H9 (cell line): ENCODE data around the gene MYADM. TPM values are rescaled to one million over a fixed set of nuclear protein-coding genes. Genes with fewer than 3 reads are reported as not detected.
A peak's percentile ranks its signal among the peaks of the same experiment; 100 is the strongest.

Source experiments
- DNase-seq: peaks from one replicate; pipeline ENCODE4 v3.0.0-alpha.2; 2017
- H2AFZ ChIP-seq: one replicate; pipeline ENCODE4 v1.6.1; 2013; ENCODE audit warnings: mild to moderate bottlenecking, low read length, control low read depth, moderate library complexity
- H2AK5ac ChIP-seq: 2 replicates; pipeline ENCODE4 v1.6.1; 2013; ENCODE audit warnings: low read length, control low read depth, mixed read lengths; ENCODE audit not compliant: insufficient read length
- H2BK120ac ChIP-seq: one replicate; pipeline ENCODE4 v1.6.1; 2013; ENCODE audit warnings: low read depth, mild to moderate bottlenecking, low read length, control low read depth, inconsistent platforms; ENCODE audit not compliant: poor library complexity, severe bottlenecking
- H2BK12ac ChIP-seq: 2 replicates; pipeline ENCODE4 v1.6.1; 2013; ENCODE audit warnings: low read length, control low read depth, mixed read lengths, low read depth; ENCODE audit not compliant: insufficient read length
- H2BK15ac ChIP-seq: 2 replicates; pipeline ENCODE4 v1.6.1; 2013; ENCODE audit warnings: low read depth, low read length, control low read depth
- H2BK20ac ChIP-seq: one replicate; pipeline ENCODE4 v1.6.1; 2013; ENCODE audit warnings: low read depth, mild to moderate bottlenecking, low read length, control low read depth, inconsistent platforms; ENCODE audit not compliant: poor library complexity, severe bottlenecking
- H2BK5ac ChIP-seq: 2 replicates; pipeline ENCODE4 v1.6.1; 2013; ENCODE audit warnings: low read length, control low read depth, mixed read lengths; ENCODE audit not compliant: insufficient read length
- H3K14ac ChIP-seq: 2 replicates; pipeline ENCODE4 v1.6.1; 2013; ENCODE audit warnings: low read length, control low read depth; ENCODE audit not compliant: insufficient read depth
- H3K18ac ChIP-seq: 2 replicates; pipeline ENCODE4 v1.6.1; 2013; ENCODE audit warnings: low read depth, mild to moderate bottlenecking, mixed read lengths, low read length, control low read depth; ENCODE audit not compliant: insufficient read length
- H3K23ac ChIP-seq: 2 replicates; pipeline ENCODE4 v1.6.1; 2013; ENCODE audit warnings: low read length, control low read depth, mixed read lengths, low read depth; ENCODE audit not compliant: insufficient read length
- H3K23me2 ChIP-seq: 2 replicates; pipeline ENCODE4 v1.6.1; 2013; ENCODE audit warnings: low read depth, mild to moderate bottlenecking, mixed read lengths, low read length, control low read depth; ENCODE audit not compliant: insufficient read length, poor library complexity, severe bottlenecking
- H3K27ac ChIP-seq: 2 replicates; pipeline ENCODE4 v1.5.1; 2013; ENCODE audit warnings: low read length, control low read depth, mixed read lengths, low read depth; ENCODE audit not compliant: insufficient read length
- H3K27me3 ChIP-seq: 2 replicates; pipeline ENCODE4 v1.6.1; 2013; ENCODE audit warnings: low read length, control low read depth, inconsistent platforms; ENCODE audit not compliant: insufficient read depth
- H3K4ac ChIP-seq: 2 replicates; pipeline ENCODE4 v1.6.1; 2013; ENCODE audit warnings: low read depth, mild to moderate bottlenecking, control low read depth, inconsistent platforms, low read length, moderate library complexity
- H3K4me1 ChIP-seq: 2 replicates; pipeline ENCODE4 v1.6.1; 2013; ENCODE audit warnings: low read length, control low read depth, inconsistent platforms; ENCODE audit not compliant: insufficient read depth
- H3K4me2 ChIP-seq: 2 replicates; pipeline ENCODE4 v1.6.1; 2013; ENCODE audit warnings: low read length, control low read depth, mixed read lengths; ENCODE audit not compliant: insufficient read length, insufficient read depth
- H3K56ac ChIP-seq: 2 replicates; pipeline ENCODE4 v1.6.1; 2013; ENCODE audit warnings: low read depth, mild to moderate bottlenecking, mixed read lengths, low read length, control low read depth; ENCODE audit not compliant: insufficient read length
- H3K79me1 ChIP-seq: 2 replicates; pipeline ENCODE4 v1.6.1; 2013; ENCODE audit warnings: low read depth, mild to moderate bottlenecking, moderate library complexity, low read length, control low read depth, inconsistent platforms; ENCODE audit not compliant: insufficient read depth, poor library complexity, severe bottlenecking
- H3K79me2 ChIP-seq: 2 replicates; pipeline ENCODE4 v1.6.1; 2013; ENCODE audit warnings: low read length, control low read depth, inconsistent platforms; ENCODE audit not compliant: insufficient read depth
- H3K9ac ChIP-seq: 2 replicates; pipeline ENCODE4 v1.6.1; 2013; ENCODE audit warnings: low read length, control low read depth, mixed read lengths; ENCODE audit not compliant: insufficient read length; ENCODE audit errors: extremely low read depth
- H3K9me3 ChIP-seq: one replicate; pipeline ENCODE4 v1.6.1; 2013; ENCODE audit warnings: low read depth, low read length, inconsistent platforms; ENCODE audit not compliant: control insufficient read depth
- H3T11ph ChIP-seq: one replicate; pipeline ENCODE4 v1.6.1; 2013; ENCODE audit warnings: mild to moderate bottlenecking, low read length, control low read depth, inconsistent platforms
- H4K20me1 ChIP-seq: one replicate; pipeline ENCODE4 v1.6.1; 2013; ENCODE audit not compliant: control insufficient read depth, insufficient read length, insufficient read depth
- H4K5ac ChIP-seq: 2 replicates; pipeline ENCODE4 v1.6.1; 2013; ENCODE audit warnings: low read depth, mild to moderate bottlenecking, mixed read lengths, low read length, control low read depth; ENCODE audit not compliant: insufficient read length
- H4K8ac ChIP-seq: replicated peaks from 2 replicates; pipeline ENCODE4 v1.6.1; 2013; ENCODE audit warnings: low read length, control low read depth, mixed read lengths, low read depth; ENCODE audit not compliant: insufficient read length
- H4K91ac ChIP-seq: 2 replicates; pipeline ENCODE4 v1.6.1; 2013; ENCODE audit warnings: low read depth, mild to moderate bottlenecking, moderate library complexity, mixed read lengths, low read length, control low read depth; ENCODE audit not compliant: insufficient read length
- H3K27ac Mint-ChIP-seq, 3 experiments: 2 replicates in 2 of 3; 3 replicates in 1 of 3; pipeline ENCODE4 v1.8.0; 2020 to 2021; ENCODE audit warnings: mixed read lengths in 3 of 3, mild to moderate bottlenecking in 1 of 3, moderate library complexity in 1 of 3
- H3K27me3 Mint-ChIP-seq: 2 replicates; pipeline ENCODE4 v1.8.0; 2021; ENCODE audit warnings: low read depth, mild to moderate bottlenecking, moderate library complexity, mixed read lengths
- H3K36me3 Mint-ChIP-seq, 3 experiments: 2 replicates in 2 of 3; 3 replicates in 1 of 3; pipeline ENCODE4 v1.8.0; 2020 to 2021; ENCODE audit warnings: low read depth in 3 of 3, mixed read lengths in 3 of 3; ENCODE audit not compliant: insufficient read depth in 1 of 3
- H3K4me1 Mint-ChIP-seq, 2 experiments: 2 replicates each; pipeline ENCODE4 v1.8.0; 2020; ENCODE audit warnings: mixed read lengths in 2 of 2
- H3K4me3 Mint-ChIP-seq, 2 experiments: 2 replicates in 1 of 2; 3 replicates in 1 of 2; pipeline ENCODE4 v1.8.0; 2020 to 2021; ENCODE audit warnings: mild to moderate bottlenecking in 2 of 2, mixed read lengths in 2 of 2, moderate library complexity in 1 of 2
- H3K9me3 Mint-ChIP-seq, 2 experiments: 2 replicates in 1 of 2; 3 replicates in 1 of 2; pipeline ENCODE4 v1.8.0; 2020; ENCODE audit warnings: mild to moderate bottlenecking in 2 of 2, mixed read lengths in 2 of 2, moderate library complexity in 1 of 2
- WGBS: extraction: QIAGEN DNeasy Blood & Tissue Kit; methylation state at CpG from one replicate; pipeline ENCODE4 v1.1.7; 2013; ENCODE audit warnings: missing lambda C conversion rate, low lambda C conversion rate, mixed read lengths; ENCODE audit not compliant: insufficient read length; ENCODE audit errors: extremely low coverage; 5-methylcytosine and 5-hydroxymethylcytosine counted together
- total RNA-seq: library from RNA; stranded (reverse); gene quantifications from 2 replicates; pipeline ENCODE4 v1.2.1, GENCODE V29; 2021
- TF ChIP-seq, protein P1 (sequence below): fragments of 200-600 bp; sonication (generic); conservative IDR thresholded peaks from 3 replicates; pipeline ENCODE4 v1.8.0; 2021; ENCODE audit warnings: antibody characterized with exemption, mild to moderate bottlenecking

MYADM gene
- total RNA-seq, 1 experiment from 2014 or later: 116 TPM

DNA sequence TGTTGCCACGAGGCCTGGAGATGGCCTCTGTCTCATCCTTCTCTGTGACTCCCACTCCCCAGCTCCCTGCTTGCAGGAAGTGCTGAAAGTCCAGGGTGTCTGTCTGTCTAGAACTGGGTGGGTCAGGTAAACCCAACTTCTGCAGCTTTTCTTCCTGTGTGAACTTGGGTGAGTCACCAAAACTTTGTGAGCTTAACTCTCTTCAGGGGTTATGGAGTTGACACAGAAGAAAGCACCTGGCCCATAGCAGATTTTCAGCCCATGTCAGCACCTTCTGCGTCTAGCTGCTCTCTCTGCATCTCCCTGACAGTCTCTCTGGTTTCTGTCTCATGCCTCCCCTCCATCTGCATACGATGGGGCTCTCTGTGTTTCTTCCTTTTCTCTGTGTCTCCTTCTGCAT is 37.2 kb downstream of the MYADM start:
- no peaks in the 10 kb centered on the region for H3K79me2 ChIP-seq
- TF ChIP-seq, protein P1, sequence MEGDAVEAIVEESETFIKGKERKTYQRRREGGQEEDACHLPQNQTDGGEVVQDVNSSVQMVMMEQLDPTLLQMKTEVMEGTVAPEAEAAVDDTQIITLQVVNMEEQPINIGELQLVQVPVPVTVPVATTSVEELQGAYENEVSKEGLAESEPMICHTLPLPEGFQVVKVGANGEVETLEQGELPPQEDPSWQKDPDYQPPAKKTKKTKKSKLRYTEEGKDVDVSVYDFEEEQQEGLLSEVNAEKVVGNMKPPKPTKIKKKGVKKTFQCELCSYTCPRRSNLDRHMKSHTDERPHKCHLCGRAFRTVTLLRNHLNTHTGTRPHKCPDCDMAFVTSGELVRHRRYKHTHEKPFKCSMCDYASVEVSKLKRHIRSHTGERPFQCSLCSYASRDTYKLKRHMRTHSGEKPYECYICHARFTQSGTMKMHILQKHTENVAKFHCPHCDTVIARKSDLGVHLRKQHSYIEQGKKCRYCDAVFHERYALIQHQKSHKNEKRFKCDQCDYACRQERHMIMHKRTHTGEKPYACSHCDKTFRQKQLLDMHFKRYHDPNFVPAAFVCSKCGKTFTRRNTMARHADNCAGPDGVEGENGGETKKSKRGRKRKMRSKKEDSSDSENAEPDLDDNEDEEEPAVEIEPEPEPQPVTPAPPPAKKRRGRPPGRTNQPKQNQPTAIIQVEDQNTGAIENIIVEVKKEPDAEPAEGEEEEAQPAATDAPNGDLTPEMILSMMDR: no peak
- no peaks in the 10 kb centered on the region for H3K9me3 Mint-ChIP-seq
- H4K8ac ChIP-seq: no peak overlapping the region
- H2AK5ac ChIP-seq: no peak overlapping the region
- WGBS: no CpG with 5 or more reads among the region's 3 CpGs
- no peak overlapping the region for H3K4me3 Mint-ChIP-seq
- peak overlapping the region; percentile 8 for H2BK12ac ChIP-seq
- H3K27me3 Mint-ChIP-seq: peaks cover 61% of the 10 kb centered on the region
- H4K20me1 ChIP-seq: no peaks in the 10 kb centered on the region
- H3K56ac ChIP-seq: no peak overlapping the region
- H2BK15ac ChIP-seq: no peak overlapping the region
- H3K4ac ChIP-seq: no peak overlapping the region
- H3K4me2 ChIP-seq: no peak overlapping the region
- no peak overlapping the region for H3K9ac ChIP-seq
- no peak overlapping the region for H3K27ac ChIP-seq
- no peak overlapping the region for H3K27ac Mint-ChIP-seq
- no peak for DNase-seq
- H3K36me3 Mint-ChIP-seq: peaks cover 7 to 11% (median 10%) of the 10 kb centered on the region in 3 experiments; a peak in 6 of 7 replicates
- H4K5ac ChIP-seq: no peak overlapping the region
- H4K91ac ChIP-seq: no peak overlapping the region
- H3K9me3 ChIP-seq: no peaks in the 10 kb centered on the region
- no peak overlapping the region for H2BK120ac ChIP-seq
- H2AFZ ChIP-seq: no peak overlapping the region
- H3T11ph ChIP-seq: no peak overlapping the region
- H3K23ac ChIP-seq: no peak overlapping the region
- H3K18ac ChIP-seq: no peak overlapping the region
- H2BK20ac ChIP-seq: no peak overlapping the region
- H3K79me1 ChIP-seq: no peaks in the 10 kb centered on the region
- H3K4me1 Mint-ChIP-seq: peaks cover 30 to 43% of the 10 kb centered on the region in 2 experiments
- H3K14ac ChIP-seq: no peak overlapping the region
- no peak overlapping the region for H2BK5ac ChIP-seq
- peaks cover 4% of the 10 kb centered on the region; the same call in 1 of the 2 replicates for H3K4me1 ChIP-seq
- peaks cover 3% of the 10 kb centered on the region; the same call in 1 of the 2 replicates for H3K27me3 ChIP-seq
- H3K23me2 ChIP-seq: peaks cover 27% of the 10 kb centered on the region
